Measurements from ENCODE around the gene NADK2.

GRCh38 chr5:36238502-36239295, 3.0 kb downstream of the NADK2 start:
- no peak for TF ChIP-seq CTCF (IDR thresholded peaks at IDR 0.05; ENCODE audit: low read depth, low read length, missing input control)
- no peak for TF ChIP-seq RXRA (IDR thresholded peaks at IDR 0.05)
